Measurements from ENCODE around the gene MED1.

Gene MED1

DNA sequence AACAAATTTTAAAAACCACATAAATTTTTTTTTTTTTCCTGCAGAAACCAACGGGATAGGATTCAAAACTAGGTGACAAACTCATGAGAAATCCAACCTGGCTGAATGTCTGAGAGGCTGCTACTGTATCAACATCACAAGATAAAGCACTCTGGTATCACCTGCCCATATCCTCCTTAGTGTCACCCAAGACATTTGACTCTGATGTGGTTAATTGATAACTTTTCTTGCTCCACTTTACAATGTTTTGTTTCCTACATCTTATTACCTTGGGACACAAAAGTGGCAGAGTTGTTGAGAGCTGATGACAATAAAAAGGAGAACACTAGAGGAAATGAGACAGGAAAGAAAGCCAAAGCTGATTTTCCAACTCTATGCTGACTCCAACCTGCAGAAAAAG is 45.6 kb downstream of the MED1 start:
- DNase-seq (ENCODE audit: extremely low read depth, low read depth): no peak
- TF ChIP-seq, protein P1, sequence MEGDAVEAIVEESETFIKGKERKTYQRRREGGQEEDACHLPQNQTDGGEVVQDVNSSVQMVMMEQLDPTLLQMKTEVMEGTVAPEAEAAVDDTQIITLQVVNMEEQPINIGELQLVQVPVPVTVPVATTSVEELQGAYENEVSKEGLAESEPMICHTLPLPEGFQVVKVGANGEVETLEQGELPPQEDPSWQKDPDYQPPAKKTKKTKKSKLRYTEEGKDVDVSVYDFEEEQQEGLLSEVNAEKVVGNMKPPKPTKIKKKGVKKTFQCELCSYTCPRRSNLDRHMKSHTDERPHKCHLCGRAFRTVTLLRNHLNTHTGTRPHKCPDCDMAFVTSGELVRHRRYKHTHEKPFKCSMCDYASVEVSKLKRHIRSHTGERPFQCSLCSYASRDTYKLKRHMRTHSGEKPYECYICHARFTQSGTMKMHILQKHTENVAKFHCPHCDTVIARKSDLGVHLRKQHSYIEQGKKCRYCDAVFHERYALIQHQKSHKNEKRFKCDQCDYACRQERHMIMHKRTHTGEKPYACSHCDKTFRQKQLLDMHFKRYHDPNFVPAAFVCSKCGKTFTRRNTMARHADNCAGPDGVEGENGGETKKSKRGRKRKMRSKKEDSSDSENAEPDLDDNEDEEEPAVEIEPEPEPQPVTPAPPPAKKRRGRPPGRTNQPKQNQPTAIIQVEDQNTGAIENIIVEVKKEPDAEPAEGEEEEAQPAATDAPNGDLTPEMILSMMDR (IDR thresholded peaks at IDR 0.05; ENCODE audit: low read depth, low read length): no peak

DNA sequence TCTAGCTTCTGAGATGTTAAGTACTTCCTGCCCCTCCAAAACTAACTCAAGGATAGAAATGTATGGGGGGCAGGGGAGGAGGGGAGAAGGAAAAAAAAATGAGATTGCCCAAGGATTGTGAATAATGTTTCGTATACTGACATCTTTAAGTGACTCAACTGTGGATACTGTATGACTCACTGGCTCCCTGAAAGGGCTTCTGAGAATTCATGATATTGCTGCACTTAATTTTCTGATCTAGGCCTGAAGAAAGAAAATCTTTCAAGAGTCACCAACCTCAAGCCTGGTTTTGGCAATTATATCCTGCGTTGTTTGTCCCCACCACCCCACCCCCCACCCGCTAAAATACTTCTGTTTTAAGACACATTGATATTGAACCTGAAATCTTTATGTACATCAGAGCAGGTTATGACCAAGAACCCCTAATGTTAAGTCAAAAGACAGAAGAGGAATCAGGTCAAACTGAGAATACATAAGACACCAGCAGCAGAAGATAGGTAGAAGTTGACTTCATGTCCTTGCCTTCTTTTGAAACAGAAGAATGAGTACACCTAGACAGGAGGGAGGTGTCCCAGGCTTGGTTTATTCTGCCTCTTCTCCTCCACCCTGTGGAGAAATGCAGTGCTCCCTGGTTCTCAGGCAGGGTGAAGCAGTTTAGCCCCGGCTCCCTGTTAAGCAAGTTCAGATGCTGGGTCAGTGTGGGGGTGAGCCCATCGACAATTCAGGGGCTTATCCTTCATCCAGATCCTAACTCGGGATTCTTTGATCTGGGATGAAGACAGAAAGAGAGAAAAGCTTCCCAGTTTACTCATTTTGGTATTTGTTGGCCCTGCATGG is 46.3 kb downstream of the MED1 start:
- DNase-seq (ENCODE audit: extremely low read depth, low read depth): peak; percentile 41
- TF ChIP-seq, protein P1 (IDR thresholded peaks at IDR 0.05; ENCODE audit: low read depth, low read length): peak; percentile 6

DNA sequence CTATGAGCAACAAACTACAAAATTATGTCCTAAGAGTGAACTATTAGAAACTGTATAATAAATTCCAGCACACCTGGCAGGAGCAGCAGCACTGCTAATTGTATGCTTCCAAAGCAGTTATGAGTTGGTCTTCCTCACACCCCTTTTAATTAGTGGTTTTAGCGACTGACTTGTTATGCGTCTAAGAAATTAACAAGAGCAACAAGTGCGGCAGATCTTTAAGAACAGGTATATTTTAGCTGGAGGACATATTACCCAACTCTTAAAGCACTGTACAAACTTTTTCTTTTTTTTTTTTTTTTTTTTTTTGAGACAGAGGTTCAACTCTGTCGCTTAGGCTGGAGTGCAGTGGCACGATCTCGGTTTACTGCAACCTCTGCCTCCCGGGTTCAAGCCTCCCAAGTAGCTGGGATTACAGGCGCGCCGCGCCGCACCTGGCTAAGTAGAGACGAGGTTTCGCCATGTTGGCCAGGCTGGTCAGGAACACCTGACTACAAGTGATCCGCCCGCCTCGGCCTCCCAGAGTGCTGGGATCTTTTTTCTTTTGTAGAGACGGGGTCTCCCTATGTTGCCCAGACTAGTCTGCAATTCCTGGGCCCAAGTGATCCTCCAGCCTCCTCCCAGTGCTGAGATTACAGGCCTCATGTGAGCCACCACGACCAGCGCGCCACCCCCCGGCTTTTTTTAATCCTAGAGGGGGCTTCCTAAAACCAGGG is 48.0 kb downstream of the MED1 start:
- DNase-seq (ENCODE audit: extremely low read depth, low read depth): no peak
- TF ChIP-seq, protein P1 (IDR thresholded peaks at IDR 0.05; ENCODE audit: low read depth, low read length): no peak

DNA sequence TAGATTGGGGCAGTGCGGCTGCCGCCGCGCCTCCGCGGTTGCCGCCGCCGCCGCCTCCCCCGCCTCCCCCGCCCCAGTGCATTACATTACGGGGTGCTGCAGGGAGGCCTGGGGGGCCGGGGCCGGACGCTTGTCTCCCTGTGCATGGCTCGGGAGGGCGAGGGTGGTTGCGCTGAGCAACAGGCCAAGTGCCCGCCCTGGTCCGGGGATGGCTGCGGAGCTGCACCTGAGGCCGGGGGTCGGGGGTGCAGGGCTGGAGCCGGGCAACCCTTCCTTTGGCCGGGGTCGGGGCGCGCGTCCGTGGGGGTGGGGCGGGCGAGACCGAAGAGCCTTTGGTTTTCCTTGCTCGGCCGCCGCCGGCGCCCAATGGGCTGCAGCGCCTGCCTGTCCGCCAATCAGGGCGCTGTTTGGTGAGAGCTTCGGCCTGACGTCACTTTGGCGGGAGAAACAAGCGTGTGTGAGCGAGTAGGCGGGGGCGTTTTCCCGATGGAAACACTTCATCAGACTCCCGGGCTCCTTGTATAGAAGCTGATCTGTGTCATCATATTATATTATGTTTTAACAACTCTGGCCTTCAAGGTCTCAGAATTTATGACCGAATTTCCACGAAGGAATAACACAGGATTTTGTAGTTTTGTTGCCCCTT is 48.7 kb downstream of the MED1 start:
- DNase-seq (ENCODE audit: extremely low read depth, low read depth): peak; percentile 77
- TF ChIP-seq, protein P1 (IDR thresholded peaks at IDR 0.05; ENCODE audit: low read depth, low read length): no peak

DNA sequence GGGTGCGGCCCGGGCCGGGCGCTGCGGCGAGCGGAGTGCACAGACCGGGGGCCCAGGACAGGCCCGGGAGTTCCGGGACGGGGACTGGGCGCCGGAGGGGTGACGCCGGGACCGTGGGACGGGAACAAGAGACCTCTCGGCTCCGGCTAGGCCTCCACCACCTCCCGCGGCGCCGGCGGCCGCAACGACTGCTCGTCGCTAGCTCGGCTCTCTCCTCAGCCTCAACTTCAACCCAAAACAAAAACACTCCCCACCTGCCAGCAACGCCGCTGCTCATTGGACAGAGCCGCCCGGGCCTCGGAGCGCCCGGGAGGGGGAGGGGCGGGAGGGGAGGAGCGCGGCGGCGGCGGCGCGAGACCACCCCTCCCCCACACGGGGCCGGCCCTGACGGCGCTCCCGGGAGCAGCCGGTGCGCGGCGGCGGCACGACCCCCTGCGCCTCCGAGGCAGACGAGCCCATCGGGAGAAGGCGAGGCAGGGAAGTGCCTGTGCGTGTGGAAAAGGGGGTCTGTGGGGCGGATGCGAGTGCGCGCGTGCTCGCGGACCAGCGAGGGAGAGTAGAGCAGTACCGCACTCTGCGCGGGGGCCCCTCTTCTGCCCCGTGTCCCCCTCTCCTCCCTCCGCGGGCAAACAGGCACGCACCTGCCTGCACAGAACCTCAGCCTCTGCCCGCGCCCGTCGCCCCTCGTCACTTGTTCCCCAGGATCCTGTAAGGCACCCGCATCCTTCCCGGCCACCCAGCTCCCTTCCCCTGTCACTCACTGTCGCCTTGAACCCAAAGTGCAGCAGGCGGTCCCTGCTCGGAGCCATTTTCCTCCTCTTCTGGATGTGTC is 49.4 kb downstream of the MED1 start, which contains the start of gene FBXL20:
Gene FBXL20, minus strand, starts transcription at position 215 of the 832 bp plus-strand sequence. CDS start 224 bp downstream, outside the sequence.
- DNase-seq (ENCODE audit: extremely low read depth, low read depth): peak; percentile 66
- TF ChIP-seq, protein P1 (IDR thresholded peaks at IDR 0.05; ENCODE audit: low read depth, low read length): no peak

DNA sequence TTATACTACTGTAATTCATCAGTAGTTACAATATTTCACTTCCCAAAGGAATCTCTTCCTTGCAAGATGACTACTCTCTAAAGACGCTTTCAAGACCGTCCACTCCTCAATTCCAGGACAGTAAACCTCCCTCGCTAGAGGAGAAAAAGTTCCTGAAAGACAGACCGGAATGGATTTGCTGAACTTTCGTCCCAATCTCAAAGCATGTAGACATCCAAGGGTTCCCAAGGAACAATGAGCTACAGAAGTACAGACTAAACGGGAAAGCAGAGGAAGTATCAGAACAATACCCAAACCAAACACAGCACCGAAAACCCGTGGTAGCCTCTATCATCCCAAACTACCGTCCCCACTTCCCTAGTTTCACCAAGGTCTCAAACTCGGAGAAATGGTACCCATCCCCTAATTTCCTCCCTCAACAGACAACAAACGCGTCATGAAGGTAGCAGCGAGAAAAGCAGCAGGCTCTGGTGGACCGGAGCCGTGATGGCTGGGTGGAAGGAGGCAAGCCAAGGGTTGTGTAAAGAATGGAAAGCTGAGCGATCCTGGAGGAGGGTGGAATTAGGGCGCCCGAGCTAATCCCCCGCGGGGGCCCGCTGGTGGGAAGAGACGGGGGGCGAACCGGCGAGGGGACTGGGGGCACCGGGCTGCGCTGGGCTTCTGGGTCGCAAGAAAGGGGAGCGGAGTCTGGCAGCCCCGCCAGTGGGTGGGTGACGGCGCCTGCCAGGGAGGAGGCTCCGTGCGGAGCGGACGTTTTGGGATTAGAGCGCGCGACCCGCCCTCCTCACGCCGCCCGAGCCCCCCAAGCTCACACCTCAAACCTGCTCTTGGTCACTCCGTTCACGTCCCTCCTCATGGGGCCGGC is 50.3 kb downstream of the MED1 start:
- no peak for DNase-seq (ENCODE audit: extremely low read depth, low read depth)
- TF ChIP-seq, protein P1 (IDR thresholded peaks at IDR 0.05; ENCODE audit: low read depth, low read length): no peak
